Colon (tissue), 2 donors: ENCODE results near the gene NINL.
"Not testable (repeated sequence)": the region's sequence is repeated elsewhere in the genome, so short reads cannot be mapped to it uniquely, and the experiment has no call there.

Experiments
- FAIRE-seq: peaks from 2 replicates; lab custom pipeline; 2012; peaks lifted over from hg19 to GRCh38; lab: Jason Lieb, UNC
- donor health status: control.
- donor health status: control.

Gene NINL

GRCh38 chr20:25592135-25592852, 7.0 kb upstream of the NINL start:
- no peak for FAIRE-seq

- FAIRE-seq, result not testable (repeated sequence)
Measured at GRCh38 chr20:25590778-25591177, 5.4 kb upstream of the NINL start.

- FAIRE-seq, result no peak
Measured at GRCh38 chr20:25588491-25588890, 3.2 kb upstream of the NINL start.

- FAIRE-seq, result no peak
Measured at GRCh38 chr20:25587536-25587935, 2.2 kb upstream of the NINL start.

DNA sequence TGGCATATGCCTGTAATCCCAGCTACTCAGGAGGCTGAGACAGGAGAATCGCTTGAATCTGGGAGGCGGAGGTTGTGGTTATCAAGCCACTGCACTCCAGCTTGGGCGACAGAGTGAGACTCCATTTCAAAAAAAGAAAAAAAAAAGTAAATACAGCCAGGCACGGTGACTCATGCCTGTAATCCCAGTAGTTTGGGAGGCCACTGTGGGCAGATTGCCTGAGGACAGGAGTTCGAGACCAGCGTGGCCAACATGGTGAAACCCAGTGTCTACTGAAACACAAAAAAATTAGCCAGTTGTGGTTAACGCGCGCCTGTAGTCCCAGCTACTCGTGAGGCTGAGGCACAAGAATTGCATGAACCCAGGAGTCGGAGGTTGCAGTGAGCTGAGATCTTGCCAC, 1.5 kb upstream of the NINL start:
- no peak for FAIRE-seq

DNA sequence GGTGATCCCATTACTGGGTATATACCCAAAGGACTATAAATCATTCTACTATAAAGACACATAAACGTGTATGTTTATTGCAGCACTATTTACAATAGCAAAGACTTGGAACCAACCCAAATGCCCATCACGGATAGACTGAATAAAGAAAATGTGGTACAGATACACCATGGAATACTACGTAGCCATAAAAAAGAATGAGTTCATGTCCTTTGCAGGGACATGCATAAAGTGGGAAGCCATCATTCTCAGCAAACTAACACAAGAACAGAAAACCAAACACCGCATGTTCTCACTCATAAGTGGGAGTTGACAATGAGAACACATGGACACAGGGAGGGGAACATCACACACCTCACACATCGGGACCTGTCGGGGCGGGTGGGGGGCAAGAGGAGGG, 1.7 kb downstream of the NINL start:
- not testable (repeated sequence) for FAIRE-seq

- no peak for FAIRE-seq
Measured at GRCh38 chr20:25580711-25581110, 4.6 kb downstream of the NINL start.

DNA sequence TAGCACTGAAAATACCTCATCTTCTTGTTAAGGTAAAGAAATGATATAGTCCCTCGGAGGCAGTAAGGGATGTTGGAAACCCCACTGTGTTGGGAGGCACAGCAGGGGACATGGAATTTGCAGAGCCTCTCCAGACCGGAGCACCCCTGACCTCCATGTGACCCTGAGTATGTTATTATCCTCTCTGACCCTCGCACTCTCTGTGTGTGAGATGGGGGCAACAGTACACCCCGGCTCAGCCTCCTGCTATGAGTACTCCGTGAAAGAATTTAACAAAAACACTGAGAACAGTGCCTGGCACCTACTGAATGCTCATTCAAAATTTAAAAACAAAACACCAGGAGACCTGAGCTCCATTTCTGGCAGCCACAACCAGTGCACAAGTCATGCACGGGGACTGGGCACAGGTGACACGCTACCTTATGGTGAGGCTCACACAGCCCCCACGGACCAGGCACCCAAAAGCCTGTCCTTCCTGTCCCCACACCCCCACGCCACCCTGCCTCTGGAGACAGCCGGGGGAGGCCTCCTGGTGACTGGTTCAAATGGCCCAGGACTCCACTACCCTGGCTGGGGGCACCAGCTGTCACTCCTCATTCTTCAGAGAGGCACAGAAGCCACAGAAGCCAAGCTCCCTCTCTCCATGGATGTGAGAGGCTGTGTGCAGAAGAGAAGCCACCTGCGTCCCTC, 6.1 kb downstream of the NINL start:
- FAIRE-seq, result no peak

DNA sequence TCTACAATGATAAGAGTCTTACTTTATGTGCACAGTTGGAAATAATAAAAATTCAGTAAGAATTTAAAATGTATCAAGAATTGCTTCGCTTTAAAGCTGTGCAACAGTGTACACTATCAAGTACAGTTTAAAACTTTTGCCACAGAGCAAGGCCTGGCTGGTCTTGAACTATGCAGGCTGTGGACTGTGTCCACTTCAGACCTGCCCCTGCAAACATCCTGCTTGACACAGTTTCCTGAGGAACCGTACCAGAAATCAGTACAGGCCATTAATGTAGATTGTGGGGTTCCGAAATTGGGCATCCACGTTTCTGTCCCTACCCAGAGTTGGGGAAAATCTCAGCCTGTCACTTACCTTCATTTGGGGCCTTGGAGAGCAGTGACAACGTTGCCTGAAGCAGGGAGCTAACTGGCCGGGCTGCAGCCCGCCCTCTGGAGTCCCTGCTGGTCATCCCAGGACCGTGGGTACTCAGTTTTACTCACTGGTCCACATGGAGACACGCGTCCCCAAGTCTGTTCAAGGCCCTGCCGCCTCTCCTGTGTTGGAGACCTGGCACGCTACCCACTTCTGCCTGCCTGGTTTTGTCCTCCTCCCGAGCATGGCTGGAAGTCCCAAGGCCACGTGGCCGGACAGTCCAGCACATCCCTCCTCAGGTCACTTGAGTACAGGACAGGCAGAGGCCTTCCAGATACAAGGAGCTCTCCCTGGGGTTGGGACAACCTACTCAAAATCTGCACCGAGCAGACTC, 8.4 kb downstream of the NINL start:
- FAIRE-seq, result no peak

DNA sequence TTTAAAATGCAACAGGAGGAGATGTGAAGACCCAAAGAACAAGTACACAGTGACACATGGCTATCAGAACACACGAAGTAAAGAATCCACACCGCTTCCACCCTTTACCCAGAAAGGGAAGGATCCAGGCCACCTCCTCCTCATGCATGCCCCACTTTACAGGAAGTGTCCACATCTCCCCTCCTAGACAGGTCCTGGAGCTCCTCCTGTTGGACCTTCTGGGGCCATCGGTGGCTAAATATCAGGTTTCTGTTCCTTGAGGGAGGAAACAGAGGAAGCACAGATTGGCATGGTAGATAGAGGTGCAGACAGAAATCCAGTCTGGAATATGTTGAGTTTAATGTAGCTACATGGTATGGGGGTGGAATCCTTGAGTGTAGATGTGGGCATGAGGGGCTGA, 10.9 kb downstream of the NINL start:
- no peak for FAIRE-seq

- FAIRE-seq, result no peak
Measured at GRCh38 chr20:25573288-25574251, 11.8 kb downstream of the NINL start.

DNA sequence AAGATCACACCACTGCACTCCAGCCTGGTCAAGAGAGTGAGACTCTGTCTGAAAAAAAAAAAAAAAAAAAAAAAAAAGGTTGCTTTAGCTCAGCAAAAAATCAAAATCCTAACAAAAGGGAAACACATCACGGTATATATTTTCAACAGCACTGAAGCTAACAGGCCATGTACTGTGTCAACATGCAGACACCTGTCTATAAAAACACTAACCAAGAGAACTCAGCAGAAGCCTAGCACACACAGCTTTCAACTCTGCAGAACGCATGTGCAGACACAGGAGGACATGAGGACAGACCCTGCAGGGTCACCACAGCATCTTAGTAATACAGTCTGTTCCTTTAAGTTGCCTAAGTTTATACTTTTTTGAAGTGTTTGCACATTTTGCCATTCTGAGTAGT, 13.5 kb downstream of the NINL start:
- no peak for FAIRE-seq

DNA sequence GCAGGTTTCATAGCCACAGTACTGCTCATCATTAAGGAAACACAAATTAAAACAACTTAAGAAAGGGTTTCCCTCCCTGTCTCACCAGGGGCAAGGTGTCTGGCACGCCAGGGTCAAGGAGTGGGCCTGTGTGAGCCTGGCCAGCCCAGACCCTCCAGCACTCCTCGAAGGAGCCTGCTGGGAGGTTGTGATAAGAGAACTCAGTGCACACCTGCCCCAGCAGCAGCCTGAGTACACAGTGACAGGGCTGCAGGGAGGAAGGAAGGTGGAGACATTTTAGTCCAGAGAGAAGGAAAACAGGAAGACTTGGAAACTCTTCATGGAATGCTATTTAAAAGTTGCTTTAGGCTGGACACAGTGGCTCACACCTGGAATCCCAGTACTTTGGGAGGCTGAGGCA, 14.1 kb downstream of the NINL start:
- no peak for FAIRE-seq

- no peak for FAIRE-seq
Measured at GRCh38 chr20:25570148-25570530, 15.2 kb downstream of the NINL start.

- FAIRE-seq, result no peak
Measured at GRCh38 chr20:25567286-25567685, 18.0 kb downstream of the NINL start.

- FAIRE-seq, result no peak
Measured at GRCh38 chr20:25566821-25567220, 18.5 kb downstream of the NINL start.

- no peak for FAIRE-seq
Measured at GRCh38 chr20:25565578-25566157, 19.7 kb downstream of the NINL start.

- FAIRE-seq, result no peak
Measured at GRCh38 chr20:25563876-25564275, 21.5 kb downstream of the NINL start.

DNA sequence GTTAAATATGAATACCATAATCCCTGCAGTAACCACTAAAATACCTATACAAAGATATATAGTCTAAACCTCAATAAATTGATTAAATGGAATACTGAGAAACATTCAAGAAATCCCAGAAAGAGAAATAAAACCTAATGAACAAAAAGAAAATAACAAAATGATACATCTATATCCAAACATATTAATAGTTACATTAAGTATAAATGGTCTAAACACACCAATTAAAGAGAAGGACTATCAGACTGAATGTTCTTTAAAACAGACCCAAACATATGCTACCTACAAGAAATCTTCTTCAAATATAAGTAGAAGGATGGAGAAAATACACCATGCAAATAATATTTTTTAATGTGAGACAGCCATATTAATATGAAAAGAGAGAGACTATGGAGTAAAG, 22.0 kb downstream of the NINL start:
- no peak for FAIRE-seq

- FAIRE-seq, result not testable (repeated sequence)
Measured at GRCh38 chr20:25561771-25562170, 23.6 kb downstream of the NINL start.

DNA sequence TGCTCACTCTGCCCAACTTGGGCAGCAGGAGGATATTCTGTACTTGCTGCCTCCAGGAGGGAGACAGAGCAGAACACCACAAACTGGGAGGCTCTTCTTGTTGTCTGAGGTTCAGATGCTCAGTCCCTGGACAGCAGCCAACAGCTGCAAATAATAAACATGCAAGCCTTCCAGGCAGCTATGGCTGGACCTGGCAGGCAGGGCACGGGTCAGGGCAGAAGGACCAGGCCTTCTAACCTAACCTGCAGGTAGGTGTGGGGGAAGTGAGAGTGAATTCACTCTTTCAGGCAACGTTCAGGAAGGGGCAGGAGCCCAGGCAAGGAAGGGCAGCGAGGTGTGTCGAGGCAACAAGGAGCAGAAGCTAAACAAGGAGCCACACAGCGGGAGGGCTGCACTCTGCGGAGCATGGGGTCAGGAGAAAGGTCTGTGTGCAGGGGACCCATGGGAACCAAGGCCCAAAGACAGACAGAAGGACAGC, 31.5 kb downstream of the NINL start:
- FAIRE-seq, result no peak

- FAIRE-seq, result no peak
Measured at GRCh38 chr20:25552977-25553376, 32.4 kb downstream of the NINL start.
